ENCODE results near the gene TECPR2.
"Not testable (repeated sequence)": the region's sequence is repeated elsewhere in the genome, so short reads cannot be mapped to it uniquely, and the experiment has no call there.

GRCh38 chr14:102541029-102541491 lies 178.3 kb downstream of the TECPR2 start:
- TF ChIP-seq CTCF (conservative IDR thresholded peaks at IDR 0.05); EZH2 (IDR thresholded peaks at IDR 0.05; ENCODE audit: low read depth): not testable (repeated sequence)

All from PC-9 (cell line).